GM12878 (cell line): ENCODE results near the gene SPHK2. TPM values are rescaled to one million over a fixed set of nuclear protein-coding genes. Genes with fewer than 3 reads are reported as not detected.

Experiments used
- ASH2L ChIP-seq: fragments of 300-600, 200-600 bp; sonication (generic); IDR thresholded peaks from 2 replicates; pipeline ENCODE4 v1.6.1; 2017; ENCODE audit warnings: low read depth, mild to moderate bottlenecking, borderline replicate concordance
- BCL11A ChIP-seq: IDR thresholded peaks from 2 replicates; pipeline ENCODE4 v1.6.1; 2011; ENCODE audit warnings: low read depth, low read length
- CEBPZ ChIP-seq: fragments of 150-350 bp; IDR thresholded peaks from 2 replicates; pipeline ENCODE4 v1.6.1; 2016; ENCODE audit warnings: low read depth, low read length
- CREB1 ChIP-seq: IDR thresholded peaks from 2 replicates; pipeline ENCODE4 v1.6.1; 2012; ENCODE audit warnings: low read depth, mild to moderate bottlenecking, inconsistent platforms
- HDAC2 ChIP-seq: fragments of 200-600 bp; sonication (generic); IDR thresholded peaks from 2 replicates; pipeline ENCODE4 v1.6.1; 2017
- KLF5 ChIP-seq: fragments of 450-650 bp; IDR thresholded peaks from 2 replicates; pipeline ENCODE4 v1.6.1; 2014; ENCODE audit warnings: mild to moderate bottlenecking; ENCODE audit not compliant: partially characterized antibody
- MEF2B ChIP-seq: fragments of 450-650 bp; IDR thresholded peaks from 2 replicates; pipeline ENCODE4 v1.6.1; 2018; ENCODE audit warnings: mild to moderate bottlenecking, moderate library complexity; ENCODE audit not compliant: partially characterized antibody, poor library complexity, severe bottlenecking
- NFIC ChIP-seq: IDR thresholded peaks from 2 replicates; pipeline ENCODE4 v1.6.1; 2012; ENCODE audit warnings: low read depth, mild to moderate bottlenecking, inconsistent platforms, low read length, moderate library complexity
- PML ChIP-seq: IDR thresholded peaks from 2 replicates; pipeline ENCODE4 v1.6.1; 2012; ENCODE audit warnings: low read length, inconsistent platforms
- POLR2AphosphoS2 ChIP-seq: IDR thresholded peaks from 2 replicates; pipeline ENCODE4 v1.6.1; 2011; ENCODE audit warnings: low read depth, mild to moderate bottlenecking, low read length, improper control_type of control experiment, moderate library complexity
- RFX5 ChIP-seq: IDR thresholded peaks from 2 replicates; pipeline ENCODE4 v1.6.1; 2011; ENCODE audit warnings: low read depth, low read length, improper control_type of control experiment
- SIX5 ChIP-seq: IDR thresholded peaks from 2 replicates; pipeline ENCODE4 v1.6.1; 2011; ENCODE audit warnings: mild to moderate bottlenecking, low read depth, low read length, moderate library complexity; ENCODE audit not compliant: severe bottlenecking
- SKIL ChIP-seq: fragments of 450-650 bp; IDR thresholded peaks from 2 replicates; pipeline ENCODE4 v1.6.1; 2017; ENCODE audit warnings: mild to moderate bottlenecking, low read depth, inconsistent platforms; ENCODE audit not compliant: poor library complexity, severe bottlenecking
- YBX1 ChIP-seq: fragments of 450-650 bp; IDR thresholded peaks from 2 replicates; pipeline ENCODE4 v1.6.1; 2016; ENCODE audit warnings: antibody characterized with exemption
- YY1 ChIP-seq: IDR thresholded peaks from 2 replicates; pipeline ENCODE4 v1.6.1; 2011; ENCODE audit warnings: low read depth, mild to moderate bottlenecking, low read length
- ZBTB11 ChIP-seq: fragments of 450-650 bp; formaldehyde crosslinking; IDR thresholded peaks from 2 replicates; pipeline ENCODE4 v1.5.0; 2022; ENCODE audit warnings: mild to moderate bottlenecking, missing genetic modification characterization
- ZNF217 ChIP-seq: fragments of 450-650 bp; IDR thresholded peaks from 2 replicates; pipeline ENCODE4 v1.6.1; 2017; ENCODE audit warnings: antibody characterized with exemption, mild to moderate bottlenecking
- ZNF274 ChIP-seq: IDR thresholded peaks from one replicate; pipeline ENCODE4 v1.8.0; 2011; ENCODE audit not compliant: insufficient read length, insufficient read depth
- ZZZ3 ChIP-seq: IDR thresholded peaks from 2 replicates; pipeline ENCODE4 v1.6.1; 2011; ENCODE audit warnings: low read depth; ENCODE audit not compliant: control insufficient read depth, insufficient read length
- polyA plus RNA-seq, 11 experiments: library from polyadenylated mRNA; depleted of rRNA in 4 of 11; unstranded in 6 of 11; stranded (reverse) in 5 of 11; fragments of >200 nt; fragmentation: Nextera tagmentation in 4 of 11; fragmentation: Illumina TruSeq in 1 of 11; extraction: Ambion mirVana in 4 of 11; extraction: Trizol in 1 of 11; gene quantifications; 1 replicate in 1 of 11; 2 replicates in 10 of 11; pipeline versions ENCODE4 v1.2.1 to v1.2.3, GENCODE V29; 2011 to 2016; ENCODE audit warnings: inconsistent platforms in 2 of 11, missing spikeins in 2 of 11, low read depth in 1 of 11
- total RNA-seq, 4 experiments: library from RNA; depleted of rRNA in 3 of 4; stranded (reverse); fragments of >200 nt in 3 of 4; fragmentation: Illumina TruSeq in 1 of 4; extraction: Trizol in 1 of 4; gene quantifications; 2 replicates each; pipeline versions ENCODE4 v1.2.1 to v1.2.3, GENCODE V29; 2013 to 2021

SPHK2 gene
- total and polyA plus RNA-seq, 10 of the 15 experiments (the other 5 are each of a cell fraction or from before 2014, with no cell fraction given) = 0.37 to 40.5 (median 11.2) TPM

GRCh38 chr19:48659768-48660167, 40.5 kb downstream of the SPHK2 start (continued):
- no peak for TF ChIP-seq POLR2AphosphoS2
- TF ChIP-seq MEF2B = no peak
- no peak for TF ChIP-seq PML
- TF ChIP-seq ZNF274 = no peak
- TF ChIP-seq SKIL = no peak
- peak; percentile 94 for TF ChIP-seq RFX5
- no peak for TF ChIP-seq YBX1
- no peak for TF ChIP-seq ZZZ3
- no peak for TF ChIP-seq SIX5
- no peak for TF ChIP-seq BCL11A
- TF ChIP-seq HDAC2 = no peak
- TF ChIP-seq CREB1 = peak; percentile 89
- no peak for TF ChIP-seq ZBTB11 (CRISPR knock-in tag)
- TF ChIP-seq KLF5 = no peak
- TF ChIP-seq ASH2L = no peak
- no peak for TF ChIP-seq CEBPZ
- TF ChIP-seq NFIC = no peak
- TF ChIP-seq ZNF217 = no peak
- TF ChIP-seq YY1 = no peak
